Calu3 (cell line): Measurements from ENCODE around the gene MLPH. TPM values are rescaled to one million over a fixed set of nuclear protein-coding genes. Genes with fewer than 3 reads are reported as not detected.

Source experiments
- BruUV-seq: library from RNA; stranded (reverse); fragments of 400-500 nt; replicated peaks from 2 replicates; lab custom pipeline; 2021; lab: Mats Ljungman, UMichigan
- CTCF ChIA-PET: fragments of 300-600 bp; sonication (Branson Sonifier 250); formaldehyde crosslinking; loops from one replicate; lab custom pipeline; 2022; ENCODE audit warnings: antibody characterized with exemption; lab: Charles Lee
- DNase-seq: peaks from one replicate; pipeline ENCODE4 v3.0.0; 2022
- H3K27ac Mint-ChIP-seq: one replicate; pipeline ENCODE4 v1.8.0; 2022; ENCODE audit warnings: mixed read lengths; ENCODE audit not compliant: unreplicated experiment
- H3K27me3 Mint-ChIP-seq: one replicate; pipeline ENCODE4 v1.8.0; 2022; ENCODE audit warnings: mixed read lengths; ENCODE audit not compliant: unreplicated experiment
- H3K36me3 Mint-ChIP-seq: one replicate; pipeline ENCODE4 v1.8.0; 2022; ENCODE audit warnings: mild to moderate bottlenecking, moderate library complexity, mixed read lengths; ENCODE audit not compliant: insufficient read depth, unreplicated experiment
- H3K4me1 Mint-ChIP-seq: one replicate; pipeline ENCODE4 v1.8.0; 2022; ENCODE audit warnings: mild to moderate bottlenecking, low read depth, mixed read lengths; ENCODE audit not compliant: unreplicated experiment
- H3K4me3 Mint-ChIP-seq: one replicate; pipeline ENCODE4 v1.8.0; 2022; ENCODE audit warnings: mild to moderate bottlenecking, low read depth, moderate library complexity, mixed read lengths; ENCODE audit not compliant: unreplicated experiment
- H3K9me3 Mint-ChIP-seq: one replicate; pipeline ENCODE4 v1.8.0; 2022; ENCODE audit warnings: low read depth, mixed read lengths; ENCODE audit not compliant: unreplicated experiment
- intact Hi-C: fragments of 100-400 bp; cut with micrococcal nuclease; formaldehyde crosslinking; loops from one replicate; pipeline ENCODE4 v1.10.0; 2022; ENCODE audit not compliant: unreplicated experiment
- total RNA-seq: library from RNA; stranded (reverse); gene quantifications from 2 replicates; pipeline ENCODE4 v1.2.3, GENCODE V29; 2022
- TF ChIP-seq, protein P1 (sequence below): fragments of 200-600 bp; IDR thresholded peaks from one replicate; pipeline ENCODE4 v1.8.0; 2022; ENCODE audit warnings: antibody characterized with exemption; ENCODE audit not compliant: unreplicated experiment

Gene MLPH
- total RNA-seq, 1 experiment from 2014 or later, result 39.8 TPM

DNA sequence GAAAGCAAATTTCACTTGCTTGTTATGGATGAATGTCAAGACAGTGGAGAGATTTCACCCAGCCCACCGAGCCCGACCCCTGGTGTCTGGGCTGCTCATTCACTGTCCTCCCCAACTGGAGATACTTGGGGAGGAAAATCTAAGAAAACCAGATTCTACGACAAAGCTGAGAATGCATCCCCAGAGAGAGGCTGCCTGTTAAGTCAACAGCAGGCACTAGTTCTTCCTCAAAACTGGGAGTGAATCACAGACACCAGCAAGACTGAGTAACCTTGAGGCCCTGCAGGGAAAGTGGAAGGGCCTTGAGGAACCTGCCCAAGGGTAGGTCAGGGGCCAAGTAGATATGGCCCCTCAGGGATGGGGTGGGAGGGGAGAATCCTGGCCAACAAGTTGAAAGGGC, 34.2 kb upstream of the MLPH start:
- Mint-ChIP-seq H3K27me3 (peaks cover 100% of the 10 kb centered on the region), H3K36me3 (no peaks in the 10 kb centered on the region), H3K4me1 (peaks cover 12% of the 10 kb centered on the region), H3K4me3 (no peak overlapping the region), H3K9me3 (no peaks in the 10 kb centered on the region), H3K27ac (no peak overlapping the region)
- CTCF ChIA-PET, result no interaction called here
- no TSS peak for BruUV-seq
- intact Hi-C loops, result no loop called here
- TF ChIP-seq, protein P1, sequence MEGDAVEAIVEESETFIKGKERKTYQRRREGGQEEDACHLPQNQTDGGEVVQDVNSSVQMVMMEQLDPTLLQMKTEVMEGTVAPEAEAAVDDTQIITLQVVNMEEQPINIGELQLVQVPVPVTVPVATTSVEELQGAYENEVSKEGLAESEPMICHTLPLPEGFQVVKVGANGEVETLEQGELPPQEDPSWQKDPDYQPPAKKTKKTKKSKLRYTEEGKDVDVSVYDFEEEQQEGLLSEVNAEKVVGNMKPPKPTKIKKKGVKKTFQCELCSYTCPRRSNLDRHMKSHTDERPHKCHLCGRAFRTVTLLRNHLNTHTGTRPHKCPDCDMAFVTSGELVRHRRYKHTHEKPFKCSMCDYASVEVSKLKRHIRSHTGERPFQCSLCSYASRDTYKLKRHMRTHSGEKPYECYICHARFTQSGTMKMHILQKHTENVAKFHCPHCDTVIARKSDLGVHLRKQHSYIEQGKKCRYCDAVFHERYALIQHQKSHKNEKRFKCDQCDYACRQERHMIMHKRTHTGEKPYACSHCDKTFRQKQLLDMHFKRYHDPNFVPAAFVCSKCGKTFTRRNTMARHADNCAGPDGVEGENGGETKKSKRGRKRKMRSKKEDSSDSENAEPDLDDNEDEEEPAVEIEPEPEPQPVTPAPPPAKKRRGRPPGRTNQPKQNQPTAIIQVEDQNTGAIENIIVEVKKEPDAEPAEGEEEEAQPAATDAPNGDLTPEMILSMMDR, result no peak
- no peak for DNase-seq

DNA sequence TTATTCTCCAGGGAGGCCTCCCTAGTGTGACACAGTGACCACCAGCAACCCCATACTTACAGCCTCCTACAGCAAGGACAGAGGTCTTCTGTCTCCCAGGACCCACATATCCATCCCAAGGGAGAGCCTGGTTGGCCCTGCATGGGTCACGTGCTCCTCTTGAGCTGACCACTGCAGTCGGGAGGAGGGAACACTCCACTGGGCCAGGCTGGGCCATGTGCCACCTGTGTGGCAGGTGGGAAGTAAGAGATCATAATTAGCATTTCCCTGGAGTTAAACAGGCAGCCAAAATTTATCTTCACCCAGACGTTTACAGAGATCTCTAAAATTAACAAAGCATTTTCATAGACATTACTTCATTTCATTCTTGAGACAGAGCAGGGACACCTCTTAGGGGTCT, 33.4 kb upstream of the MLPH start:
- TF ChIP-seq, protein P1, result no peak
- Mint-ChIP-seq H3K27ac (no peak overlapping the region), H3K9me3 (peaks cover 5% of the 10 kb centered on the region), H3K36me3 (no peaks in the 10 kb centered on the region), H3K4me3 (no peak overlapping the region), H3K27me3 (peaks cover 100% of the 10 kb centered on the region), H3K4me1 (peaks cover 19% of the 10 kb centered on the region)
- intact Hi-C loops, result no loop called here
- no TSS peak for BruUV-seq
- no peak for DNase-seq
- CTCF ChIA-PET, result no interaction called here

DNA sequence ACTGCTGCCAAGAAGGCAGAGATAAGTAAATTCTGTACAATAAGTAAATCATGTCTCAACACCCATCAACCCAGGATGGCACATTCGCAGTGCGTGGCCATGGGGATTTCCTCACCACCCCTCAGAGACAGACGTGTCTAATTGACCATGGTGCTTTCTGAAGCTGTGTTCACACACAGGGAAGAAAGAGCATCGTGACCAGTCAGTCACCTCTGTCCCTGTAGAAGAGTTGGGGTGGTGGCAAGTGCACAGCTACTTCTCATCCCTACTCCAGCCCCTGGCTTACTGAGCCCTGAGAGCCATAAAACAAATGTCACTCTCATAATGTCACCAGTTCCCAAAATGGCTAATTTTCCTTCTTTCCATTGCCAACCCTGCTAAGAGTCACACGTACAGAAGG, 31.3 kb upstream of the MLPH start:
- CTCF ChIA-PET, result no interaction called here
- Mint-ChIP-seq H3K4me3 (no peak overlapping the region), H3K9me3 (peaks cover 5% of the 10 kb centered on the region), H3K27ac (no peak overlapping the region), H3K27me3 (peaks cover 83% of the 10 kb centered on the region), H3K4me1 (peaks cover 10% of the 10 kb centered on the region), H3K36me3 (no peaks in the 10 kb centered on the region)
- DNase-seq, result no peak
- intact Hi-C loops, result no loop called here
- BruUV-seq, result no TSS peak
- TF ChIP-seq, protein P1, result no peak

DNA sequence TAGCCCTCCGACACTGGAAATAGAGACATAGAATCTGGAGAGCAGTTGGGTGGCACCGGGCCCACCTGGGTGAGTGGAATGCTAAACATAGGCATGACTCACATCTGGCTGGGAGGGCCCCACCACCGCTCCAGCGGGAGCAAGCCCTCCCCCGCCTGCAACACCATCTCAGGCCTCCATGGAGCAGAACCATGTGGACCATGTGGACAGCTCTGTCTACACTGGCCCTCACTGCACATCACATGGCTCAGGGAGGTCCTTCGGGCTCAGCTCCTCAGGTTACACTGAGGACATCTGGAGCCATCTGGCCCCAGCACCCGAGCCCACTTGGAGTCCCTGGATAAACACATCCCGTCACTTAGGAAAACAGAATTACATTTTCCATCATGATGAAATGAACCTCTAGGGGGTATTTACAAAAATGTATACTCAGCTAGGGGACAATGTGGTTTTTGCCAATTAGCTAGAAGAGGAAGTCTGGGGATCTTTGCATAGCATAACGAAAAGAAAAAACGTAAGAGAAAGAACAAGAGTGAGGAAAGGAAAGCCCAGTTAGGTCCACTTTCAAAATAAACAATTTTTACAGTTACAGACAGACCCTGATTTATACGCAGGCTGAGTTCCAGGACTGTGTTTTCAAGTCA, 30.7 kb upstream of the MLPH start:
- H3K9me3 Mint-ChIP-seq, result peaks cover 5% of the 10 kb centered on the region
- DNase-seq, result no peak
- TF ChIP-seq, protein P1, result no peak
- peaks cover 77% of the 10 kb centered on the region for H3K27me3 Mint-ChIP-seq
- CTCF ChIA-PET, result no interaction called here
- H3K36me3 Mint-ChIP-seq, result no peaks in the 10 kb centered on the region
- no peak overlapping the region for H3K27ac Mint-ChIP-seq
- no TSS peak for BruUV-seq
- H3K4me3 Mint-ChIP-seq, result no peak overlapping the region
- intact Hi-C loops, result no loop called here
- peaks cover 10% of the 10 kb centered on the region for H3K4me1 Mint-ChIP-seq
